ENCODE measurements around the gene WDR59.
A peak's percentile ranks its signal among the peaks of the same experiment; 100 is the strongest.
"Not testable (repeated sequence)": the region's sequence is repeated elsewhere in the genome, so short reads cannot be mapped to it uniquely, and the experiment has no call there.

Gene WDR59

GRCh38 chr16:75011634-75012307 is 26.8 kb upstream of the WDR59 start:
- DNase-seq, result peak in 1 of 2 donors; percentile 40

GRCh38 chr16:75010427-75010826 is 25.5 kb upstream of the WDR59 start:
- DNase-seq, result no peak

GRCh38 chr16:75007443-75007842 is 22.5 kb upstream of the WDR59 start:
- no peak for DNase-seq

- no peak for DNase-seq
Observed at GRCh38 chr16:75005697-75006096, 20.8 kb upstream of the WDR59 start.

- no peak for DNase-seq
Observed at GRCh38 chr16:75004460-75004859, 19.5 kb upstream of the WDR59 start.

- DNase-seq, result no peak
Observed at GRCh38 chr16:75003931-75004330, 19.0 kb upstream of the WDR59 start.

GRCh38 chr16:75002474-75002873 is 17.6 kb upstream of the WDR59 start:
- no peak for DNase-seq

- no peak for DNase-seq
Observed at GRCh38 chr16:75000481-75001081, 15.7 kb upstream of the WDR59 start.

- DNase-seq, result peak in 1 of 2 donors; percentile 41
Observed at GRCh38 chr16:74999609-75000480, 14.9 kb upstream of the WDR59 start.

GRCh38 chr16:74999219-74999608 is 14.3 kb upstream of the WDR59 start:
- peak; percentile 23 to 55 for DNase-seq

GRCh38 chr16:74998481-74999218 is 13.7 kb upstream of the WDR59 start, which contains the start of gene ZNRF1:
TSS of gene ZNRF1 (plus strand) at chr16:74999024. CDS start at chr16:74999672, 648 bp downstream.
- DNase-seq, result peak; percentile 56 to 69

- DNase-seq, result no peak
Observed at GRCh38 chr16:74997042-74997491, 12.1 kb upstream of the WDR59 start.

- DNase-seq, result no peak
Observed at GRCh38 chr16:74995986-74996385, 11.1 kb upstream of the WDR59 start.

GRCh38 chr16:74991593-74992403 is 6.9 kb upstream of the WDR59 start:
- peak in 1 of 2 donors; percentile 3 for DNase-seq

- no peak for DNase-seq
Observed at GRCh38 chr16:74991268-74991592, 6.3 kb upstream of the WDR59 start.

- DNase-seq, result no peak
Observed at GRCh38 chr16:74990832-74991231, 5.9 kb upstream of the WDR59 start.

- DNase-seq, result not testable (repeated sequence)
Observed at GRCh38 chr16:74989864-74990263, 4.9 kb upstream of the WDR59 start.

- no peak for DNase-seq
Observed at GRCh38 chr16:74987027-74987681, 2.2 kb upstream of the WDR59 start.

- DNase-seq, result no peak
Observed at GRCh38 chr16:74984194-74984528, 762 bp downstream of the WDR59 start.

GRCh38 chr16:74982256-74982655 is 2.7 kb downstream of the WDR59 start:
- DNase-seq, result no peak

GRCh38 chr16:74975591-74975990 is 9.3 kb downstream of the WDR59 start:
- DNase-seq, result no peak

GRCh38 chr16:74973304-74973703 is 11.6 kb downstream of the WDR59 start:
- DNase-seq, result no peak

Measured in hippocampal formation (tissue), 2 donors.